OCI-LY1 (cell line): Measurements from ENCODE around the gene CDH13.

Experiments used
- H2AFZ ChIP-seq: fragments of 200-600 bp; sonication (generic), shearing (Covaris generic); 2 replicates; pipeline ENCODE4 v1.6.0; 2014; ENCODE audit warnings: antibody characterized with exemption, mild to moderate bottlenecking, low read length
- H3F3A ChIP-seq: fragments of 200-600 bp; sonication (generic), shearing (Covaris generic); 2 replicates; pipeline ENCODE4 v1.6.0; 2014; ENCODE audit warnings: mild to moderate bottlenecking, antibody characterized with exemption, low read length, moderate library complexity; ENCODE audit not compliant: insufficient read depth
- H3K27ac ChIP-seq: fragments of 200-600 bp; sonication (generic); 2 replicates; pipeline ENCODE4 v1.5.1; 2014; ENCODE audit warnings: low read length, mixed run types, mild to moderate bottlenecking, low read depth; ENCODE audit not compliant: poor library complexity, severe bottlenecking
- H3K27me3 ChIP-seq: fragments of 200-600 bp; sonication (generic); 2 replicates; pipeline ENCODE4 v1.6.0; 2014; ENCODE audit warnings: antibody characterized with exemption, mild to moderate bottlenecking, low read length, moderate library complexity; ENCODE audit not compliant: insufficient read depth
- H3K36me3 ChIP-seq: fragments of 200-600 bp; sonication (generic); 2 replicates; pipeline ENCODE4 v1.6.1; 2014; ENCODE audit warnings: mild to moderate bottlenecking, antibody characterized with exemption, low read length, moderate library complexity, mixed read lengths; ENCODE audit not compliant: insufficient read depth
- H3K4me1 ChIP-seq: fragments of 200-600 bp; sonication (generic); 2 replicates; pipeline ENCODE4 v1.5.1; 2014; ENCODE audit warnings: mild to moderate bottlenecking, low read length, moderate library complexity; ENCODE audit not compliant: insufficient read depth, severe bottlenecking
- H3K4me2 ChIP-seq: fragments of 200-600 bp; sonication (generic), shearing (Covaris generic); 2 replicates; pipeline ENCODE4 v1.6.1; 2014; ENCODE audit warnings: low read length
- H3K4me3 ChIP-seq: fragments of 200-600 bp; sonication (generic); 2 replicates; pipeline ENCODE4 v1.5.1; 2014; ENCODE audit warnings: low read length, low read depth, mild to moderate bottlenecking, mixed read lengths; ENCODE audit not compliant: poor library complexity, severe bottlenecking
- H3K79me2 ChIP-seq: fragments of 200-600 bp; shearing (Covaris generic); 2 replicates; pipeline ENCODE4 v1.6.1; 2016; ENCODE audit warnings: mixed run types, low read length, mixed read lengths; ENCODE audit not compliant: insufficient read depth
- H3K9ac ChIP-seq: fragments of 200-600 bp; sonication (generic), shearing (Covaris generic); 2 replicates; pipeline ENCODE4 v1.6.1; 2014; ENCODE audit warnings: mild to moderate bottlenecking, low read length, mixed read lengths
- H3K9me2 ChIP-seq: fragments of 200-600 bp; sonication (generic), shearing (Covaris generic); 2 replicates; pipeline ENCODE4 v1.6.1; 2014; ENCODE audit warnings: low read depth, mild to moderate bottlenecking, low read length, mixed read lengths
- H3K9me3 ChIP-seq: fragments of 200-600 bp; shearing (Covaris generic); 2 replicates; pipeline ENCODE4 v1.6.1; 2014; ENCODE audit warnings: low read length, mixed read lengths
- H4K20me1 ChIP-seq: fragments of 200-600 bp; sonication (generic), shearing (Covaris generic); 2 replicates; pipeline ENCODE4 v1.6.0; 2016; ENCODE audit warnings: mild to moderate bottlenecking, low read length; ENCODE audit not compliant: insufficient read depth
- CTCF ChIP-seq: fragments of 200-600 bp; sonication (generic), shearing (Covaris generic); IDR thresholded peaks from 2 replicates; pipeline ENCODE4 v1.5.1; 2017; ENCODE audit warnings: mild to moderate bottlenecking, antibody characterized with exemption, low read length, moderate library complexity, mixed read lengths
- EZH2 ChIP-seq: fragments of 200-600 bp; sonication (generic), shearing (Covaris generic); IDR thresholded peaks from 2 replicates; pipeline ENCODE4 v1.8.0; 2017; ENCODE audit warnings: borderline replicate concordance, mixed run types, mild to moderate bottlenecking, antibody characterized with exemption, low read length, moderate library complexity, mixed read lengths

The CDH13 gene

GRCh38 chr16:82865412-82865811 lies 238.6 kb downstream of the CDH13 start:
- H3K4me1 ChIP-seq, result no peaks in the 10 kb centered on the region
- H3K27ac ChIP-seq, result no peak overlapping the region
- no peaks in the 10 kb centered on the region for H3F3A ChIP-seq
- no peaks in the 10 kb centered on the region for H3K36me3 ChIP-seq
- no peak overlapping the region for H3K9ac ChIP-seq
- no peaks in the 10 kb centered on the region for H3K9me2 ChIP-seq
- no peaks in the 10 kb centered on the region for H3K79me2 ChIP-seq
- no peaks in the 10 kb centered on the region for H3K27me3 ChIP-seq
- TF ChIP-seq CTCF (no peak), EZH2 (no peak)
- H3K4me3 ChIP-seq, result no peak overlapping the region
- H3K4me2 ChIP-seq, result no peak overlapping the region
- no peak overlapping the region for H2AFZ ChIP-seq
- H4K20me1 ChIP-seq, result no peaks in the 10 kb centered on the region
- no peaks in the 10 kb centered on the region for H3K9me3 ChIP-seq

- no peaks in the 10 kb centered on the region for H3K9me2 ChIP-seq
Observed at GRCh38 chr16:82867485-82867884, 240.7 kb downstream of the CDH13 start.

GRCh38 chr16:82874271-82874670 lies 247.5 kb downstream of the CDH13 start:
- Histone ChIP-seq H2AFZ (no peak overlapping the region), H4K20me1 (no peaks in the 10 kb centered on the region), H3K9ac (no peak overlapping the region), H3K4me2 (no peak overlapping the region), H3F3A (no peaks in the 10 kb centered on the region), H3K27me3 (no peaks in the 10 kb centered on the region), H3K9me3 (no peaks in the 10 kb centered on the region), H3K36me3 (no peaks in the 10 kb centered on the region), H3K4me1 (no peaks in the 10 kb centered on the region), H3K79me2 (no peaks in the 10 kb centered on the region), H3K9me2 (no peaks in the 10 kb centered on the region), H3K4me3 (no peak overlapping the region), H3K27ac (no peak overlapping the region)
- no peak for TF ChIP-seq EZH2
- TF ChIP-seq CTCF, result no peak

More at GRCh38 chr16:82867485-82867884, 240.7 kb downstream of the CDH13 start:
- Histone ChIP-seq H3K9me3 (no peaks in the 10 kb centered on the region), H3K4me2 (no peak overlapping the region), H2AFZ (no peak overlapping the region), H3K36me3 (no peaks in the 10 kb centered on the region), H3F3A (no peaks in the 10 kb centered on the region), H3K27ac (no peak overlapping the region), H4K20me1 (no peaks in the 10 kb centered on the region), H3K79me2 (no peaks in the 10 kb centered on the region), H3K27me3 (no peaks in the 10 kb centered on the region), H3K9ac (no peak overlapping the region), H3K4me3 (no peak overlapping the region), H3K4me1 (no peaks in the 10 kb centered on the region)
- TF ChIP-seq CTCF (no peak), EZH2 (no peak)
